Measurements from ENCODE around the gene OBP2A.

DNA sequence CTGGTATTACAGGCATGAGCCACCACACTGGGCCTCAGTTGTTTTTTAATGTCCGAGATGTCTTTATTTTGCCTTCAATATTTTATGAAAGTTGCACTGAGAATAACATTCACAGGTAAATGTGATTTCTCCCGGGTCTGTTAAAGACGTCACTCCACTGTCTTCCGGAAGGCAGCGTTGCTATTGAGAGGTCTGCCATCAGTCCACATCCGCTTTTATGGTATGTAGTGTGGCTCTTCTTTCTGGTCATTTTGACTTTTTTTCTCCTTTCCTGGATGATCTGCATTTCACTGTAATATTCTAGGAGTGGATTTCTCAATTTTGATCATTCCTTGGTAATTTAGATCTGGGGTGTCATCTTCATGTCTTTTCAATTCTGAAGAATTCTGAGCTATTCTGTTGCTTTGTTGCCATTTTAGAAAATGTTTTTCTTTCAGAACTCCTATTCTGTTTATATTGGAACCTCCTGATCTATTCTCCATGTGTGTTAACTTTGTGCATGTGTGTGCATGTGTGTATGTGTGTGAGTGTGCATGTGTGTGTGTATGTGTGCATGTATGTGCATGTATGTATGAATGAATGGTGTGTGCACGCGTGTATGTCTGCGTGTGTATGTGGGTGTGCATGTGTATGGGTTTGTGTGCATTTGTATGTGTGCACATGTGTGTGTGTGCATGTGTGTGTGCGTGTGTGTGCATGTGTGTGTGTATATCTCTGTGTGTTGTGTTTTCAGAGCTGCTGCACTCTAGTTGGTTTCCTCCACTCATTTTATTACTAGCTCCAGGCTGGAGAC lies 26.6 kb upstream of the OBP2A start:
- no peak for TF ChIP-seq POLR2A (IDR thresholded peaks at IDR 0.05; ENCODE audit: low read depth, low read length)
- TF ChIP-seq, protein P1, sequence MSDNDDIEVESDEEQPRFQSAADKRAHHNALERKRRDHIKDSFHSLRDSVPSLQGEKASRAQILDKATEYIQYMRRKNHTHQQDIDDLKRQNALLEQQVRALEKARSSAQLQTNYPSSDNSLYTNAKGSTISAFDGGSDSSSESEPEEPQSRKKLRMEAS (IDR thresholded peaks at IDR 0.05; ENCODE audit: insufficient read depth, insufficient read length): no peak
- TF ChIP-seq, protein P2, sequence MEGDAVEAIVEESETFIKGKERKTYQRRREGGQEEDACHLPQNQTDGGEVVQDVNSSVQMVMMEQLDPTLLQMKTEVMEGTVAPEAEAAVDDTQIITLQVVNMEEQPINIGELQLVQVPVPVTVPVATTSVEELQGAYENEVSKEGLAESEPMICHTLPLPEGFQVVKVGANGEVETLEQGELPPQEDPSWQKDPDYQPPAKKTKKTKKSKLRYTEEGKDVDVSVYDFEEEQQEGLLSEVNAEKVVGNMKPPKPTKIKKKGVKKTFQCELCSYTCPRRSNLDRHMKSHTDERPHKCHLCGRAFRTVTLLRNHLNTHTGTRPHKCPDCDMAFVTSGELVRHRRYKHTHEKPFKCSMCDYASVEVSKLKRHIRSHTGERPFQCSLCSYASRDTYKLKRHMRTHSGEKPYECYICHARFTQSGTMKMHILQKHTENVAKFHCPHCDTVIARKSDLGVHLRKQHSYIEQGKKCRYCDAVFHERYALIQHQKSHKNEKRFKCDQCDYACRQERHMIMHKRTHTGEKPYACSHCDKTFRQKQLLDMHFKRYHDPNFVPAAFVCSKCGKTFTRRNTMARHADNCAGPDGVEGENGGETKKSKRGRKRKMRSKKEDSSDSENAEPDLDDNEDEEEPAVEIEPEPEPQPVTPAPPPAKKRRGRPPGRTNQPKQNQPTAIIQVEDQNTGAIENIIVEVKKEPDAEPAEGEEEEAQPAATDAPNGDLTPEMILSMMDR (IDR thresholded peaks at IDR 0.05; ENCODE audit: extremely low read depth in 1 of 2, insufficient read depth in 1 of 2, low read depth in 1 of 2, low read length in 2 of 2): no peak
- TF ChIP-seq EZH2 (IDR thresholded peaks at IDR 0.05; ENCODE audit: borderline replicate concordance, low read depth, low read length, severe bottlenecking): no peak
- no peak for TF ChIP-seq FOS (IDR thresholded peaks at IDR 0.05; ENCODE audit: borderline replicate concordance, insufficient read depth, low read length)
- TF ChIP-seq GATA2 (IDR thresholded peaks at IDR 0.05; ENCODE audit: insufficient read depth, insufficient read length, low read depth, low read length): no peak
